CD4-positive, alpha-beta T cell treated with Interleukin-17A for 1 hour (primary cell): ENCODE data around the gene KCNG2.

ENCODE experiments used
- DNase-seq: peaks from one replicate; pipeline ENCODE4 v3.0.0-alpha.2; 2020

KCNG2 gene

DNA sequence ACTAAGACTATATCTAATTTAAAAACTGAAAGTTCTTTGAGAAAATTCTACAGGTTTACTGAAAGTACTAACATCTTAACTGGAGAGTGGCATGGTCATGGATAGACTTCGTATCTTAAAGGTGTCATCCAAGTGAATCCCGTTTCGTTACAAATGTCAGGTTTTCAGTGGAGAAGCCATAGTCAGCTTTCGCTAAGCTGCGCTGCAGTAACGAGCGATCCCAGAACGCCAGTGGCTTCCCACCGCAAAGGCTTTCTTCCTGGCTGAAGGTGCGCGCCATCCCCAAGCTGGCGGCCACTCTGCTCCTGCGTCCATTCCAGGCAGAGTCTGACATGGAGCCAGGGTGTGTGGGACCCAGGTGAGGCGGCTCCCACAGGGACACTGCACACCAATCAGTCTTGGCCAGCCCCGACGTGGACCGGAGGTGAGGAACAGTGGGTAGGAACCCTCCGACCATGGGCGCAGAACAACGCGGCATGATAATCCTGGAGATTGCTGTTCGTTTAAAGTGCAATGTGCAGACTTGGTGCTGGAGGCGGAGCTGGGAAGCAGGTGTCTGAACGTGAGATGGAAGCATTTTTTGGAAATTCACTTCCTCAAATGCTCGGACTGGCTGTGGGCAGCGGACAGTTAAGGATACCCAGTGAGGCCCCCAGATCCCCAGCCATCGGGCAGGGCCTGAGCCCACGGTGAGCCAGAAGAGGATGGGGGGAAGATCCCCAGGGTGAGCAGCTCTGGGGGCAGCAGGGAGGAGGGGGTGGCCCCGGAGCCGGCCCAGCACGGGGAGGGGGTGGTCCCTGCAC, 27.8 kb upstream of the KCNG2 start:
- DNase-seq = no peak

DNA sequence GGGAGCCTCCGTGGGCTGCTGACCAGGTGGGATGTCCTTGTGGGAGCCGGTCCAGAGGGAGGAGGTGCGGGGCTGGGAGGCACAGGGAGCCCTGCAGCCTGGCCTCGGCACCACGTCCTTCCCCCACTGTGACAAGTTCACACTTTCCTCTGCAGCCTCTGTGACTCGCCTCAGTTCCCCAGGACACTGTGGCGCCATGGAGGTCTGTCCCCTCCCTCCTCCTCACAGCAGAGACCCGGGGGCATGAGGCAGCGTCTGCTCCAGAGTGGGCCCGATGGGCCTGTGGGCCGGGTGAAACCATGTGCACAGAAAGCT, 27.3 kb upstream of the KCNG2 start:
- DNase-seq = no peak

GRCh38 chr18:79770826-79771225, 26.9 kb upstream of the KCNG2 start:
- no peak for DNase-seq

DNA sequence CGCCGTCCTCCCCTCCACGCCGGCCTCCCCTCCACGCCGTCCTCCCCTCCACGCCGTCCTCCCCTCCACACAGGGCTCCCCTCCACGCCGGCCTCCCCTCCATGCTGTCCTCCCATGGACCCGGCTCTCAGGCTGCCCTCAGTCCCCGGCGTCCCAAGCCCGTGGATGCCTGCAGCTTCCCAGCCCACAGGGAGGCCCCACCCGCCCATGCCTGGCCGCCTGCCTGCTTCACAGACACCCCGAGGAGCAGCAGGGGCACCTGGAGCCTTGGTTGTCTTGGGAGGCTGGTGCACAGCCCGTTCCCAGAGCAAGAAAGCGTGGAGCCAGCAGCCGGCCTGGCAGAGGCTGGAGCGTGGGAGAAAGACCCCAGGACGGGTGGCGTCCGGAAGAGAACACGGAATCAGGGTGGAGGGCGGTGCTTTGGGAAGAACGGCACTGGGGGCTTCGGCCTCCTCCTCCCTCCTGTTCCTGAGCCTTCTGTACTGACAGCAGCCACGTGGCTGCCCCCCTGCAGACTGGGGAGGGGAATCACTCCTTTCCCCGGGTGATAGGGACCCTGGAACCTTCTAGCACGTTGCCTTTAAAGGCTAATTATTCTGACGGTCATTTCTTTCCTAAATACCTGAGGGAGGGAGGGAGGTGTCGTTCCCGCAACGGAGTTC, 26.2 kb upstream of the KCNG2 start:
- no peak for DNase-seq

DNA sequence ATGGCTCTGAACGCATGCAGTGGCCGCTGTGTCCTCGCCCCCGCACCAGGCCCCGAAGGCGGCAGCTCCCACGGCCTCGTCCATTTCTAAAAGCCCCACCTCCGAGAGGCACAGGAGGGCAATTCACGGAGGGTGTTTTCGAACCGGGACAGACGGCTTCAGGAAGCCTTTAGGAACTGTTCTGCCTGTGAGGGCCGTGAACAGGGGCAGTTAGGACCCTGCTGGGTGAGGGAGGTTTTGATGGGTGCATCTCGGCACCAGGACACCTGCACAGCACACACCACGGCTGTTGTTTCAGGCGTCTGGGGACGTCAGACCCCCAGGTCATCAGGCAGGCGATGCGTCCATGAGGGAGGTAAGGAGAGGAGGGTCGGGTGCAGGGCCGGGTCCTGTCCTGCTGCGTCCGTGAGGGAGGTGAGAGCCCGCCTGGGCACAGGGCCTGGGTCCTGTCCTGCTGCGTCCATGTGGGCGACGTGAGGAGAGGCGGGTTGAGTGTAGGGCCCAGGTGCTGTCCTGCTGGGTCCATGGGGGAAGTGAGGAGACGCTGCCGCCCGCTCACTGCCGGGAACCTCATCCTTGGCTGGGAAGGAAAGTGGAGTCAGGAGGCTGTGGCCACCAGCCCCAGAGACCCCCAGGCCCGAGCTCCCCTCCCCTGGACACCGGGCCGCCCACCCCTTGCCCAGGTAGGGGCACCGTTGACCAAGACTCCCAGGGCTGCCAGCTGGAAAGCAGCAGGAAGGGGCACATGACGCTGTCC, 25.5 kb upstream of the KCNG2 start:
- DNase-seq = no peak

DNA sequence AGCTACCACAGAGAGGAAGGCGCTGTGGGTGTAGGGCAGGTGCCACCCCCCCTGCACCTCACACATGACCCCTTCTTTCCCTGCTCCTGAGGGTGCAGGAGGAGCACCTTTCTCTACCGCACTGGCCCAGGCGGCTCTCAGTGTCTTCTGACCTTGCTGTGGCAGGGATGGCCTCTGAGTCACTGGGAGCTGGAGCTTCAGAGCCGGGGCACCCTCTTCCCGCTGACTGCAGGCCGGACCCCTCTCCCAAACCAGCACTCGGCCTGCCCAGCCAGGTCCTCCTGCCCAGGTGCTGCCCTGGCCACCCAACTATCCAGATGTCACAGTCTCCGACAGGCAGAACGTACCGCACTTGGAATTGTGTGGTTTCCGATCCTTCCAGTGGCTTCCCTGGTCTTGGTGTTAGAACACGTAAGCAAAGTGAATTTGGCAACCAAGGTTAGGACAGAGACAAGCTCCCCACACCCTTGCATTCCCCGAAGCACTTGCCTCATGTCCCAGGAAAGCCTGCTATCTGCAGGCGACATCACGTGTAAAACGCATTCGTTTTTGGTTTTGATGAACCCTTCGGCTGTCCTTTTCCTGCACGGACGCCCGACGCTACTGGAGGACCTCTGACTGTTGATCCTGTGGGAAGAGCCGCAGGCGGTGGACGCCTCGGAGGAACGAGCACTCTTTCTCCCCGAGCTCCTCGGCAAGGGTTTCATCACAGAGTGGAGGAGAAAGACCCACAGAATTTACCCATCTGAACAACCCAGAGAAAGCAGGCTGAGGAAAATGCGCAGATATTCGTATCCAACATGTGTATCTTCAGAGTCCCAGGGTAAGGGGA, 24.7 kb upstream of the KCNG2 start:
- DNase-seq = no peak

DNA sequence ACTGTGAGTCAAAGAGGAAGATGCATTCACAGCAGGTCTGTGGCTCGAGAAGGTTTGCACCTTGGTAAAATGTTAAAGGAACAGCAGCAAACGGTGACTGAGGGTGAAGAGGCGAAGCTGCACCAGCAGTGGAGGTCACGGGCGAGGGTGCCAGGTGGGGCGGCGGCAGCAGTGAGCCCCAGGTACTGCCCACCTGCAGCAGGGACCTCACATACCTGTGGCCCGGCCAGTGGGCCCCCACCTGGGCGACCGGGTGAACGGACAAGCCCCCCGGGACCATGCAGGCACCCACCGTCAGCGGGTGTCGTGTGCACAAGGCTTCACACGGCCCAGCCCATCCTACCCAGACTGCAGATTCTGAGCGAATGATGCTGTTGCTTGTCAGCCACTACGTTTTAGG, 23.6 kb upstream of the KCNG2 start:
- no peak for DNase-seq

DNA sequence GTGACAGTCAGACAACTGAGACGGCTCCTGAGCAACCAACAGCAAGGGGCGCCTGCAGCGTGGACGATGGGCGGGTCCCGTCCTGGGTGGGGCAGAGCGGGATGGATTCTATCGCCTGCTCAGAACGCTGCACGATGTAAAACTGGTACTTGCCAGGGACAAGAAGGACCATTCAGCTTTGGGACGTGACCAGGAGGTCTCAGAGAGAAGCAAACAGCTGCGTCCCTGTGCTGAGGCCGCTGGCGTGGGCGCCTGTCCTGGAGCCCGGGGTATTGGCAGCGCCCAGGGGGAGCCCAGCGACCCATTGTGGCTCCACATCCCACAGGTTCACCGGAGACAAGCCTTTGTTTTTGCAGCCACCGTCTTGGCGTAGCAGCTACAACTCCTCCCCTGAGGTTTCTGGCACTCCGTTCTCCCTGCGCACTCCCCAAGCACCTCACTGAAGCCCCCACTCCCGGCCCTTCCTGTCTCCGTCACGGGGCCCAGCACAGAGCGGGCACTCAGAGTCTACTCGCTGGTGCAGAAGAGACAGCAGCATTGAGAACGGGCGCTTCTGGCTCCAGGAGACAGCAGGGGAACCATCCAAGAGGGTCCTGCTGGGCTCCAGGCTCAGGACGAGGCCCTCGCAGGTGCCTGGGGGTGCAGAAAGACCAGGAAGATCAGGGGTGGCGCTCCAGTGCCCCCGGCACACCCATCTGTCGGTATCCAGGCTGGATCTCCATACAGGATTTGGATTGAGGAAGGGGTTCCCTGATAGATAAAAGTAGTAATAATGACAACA, 22.1 kb upstream of the KCNG2 start:
- no peak for DNase-seq

GRCh38 chr18:79776674-79777073, 21.1 kb upstream of the KCNG2 start:
- no peak for DNase-seq

DNA sequence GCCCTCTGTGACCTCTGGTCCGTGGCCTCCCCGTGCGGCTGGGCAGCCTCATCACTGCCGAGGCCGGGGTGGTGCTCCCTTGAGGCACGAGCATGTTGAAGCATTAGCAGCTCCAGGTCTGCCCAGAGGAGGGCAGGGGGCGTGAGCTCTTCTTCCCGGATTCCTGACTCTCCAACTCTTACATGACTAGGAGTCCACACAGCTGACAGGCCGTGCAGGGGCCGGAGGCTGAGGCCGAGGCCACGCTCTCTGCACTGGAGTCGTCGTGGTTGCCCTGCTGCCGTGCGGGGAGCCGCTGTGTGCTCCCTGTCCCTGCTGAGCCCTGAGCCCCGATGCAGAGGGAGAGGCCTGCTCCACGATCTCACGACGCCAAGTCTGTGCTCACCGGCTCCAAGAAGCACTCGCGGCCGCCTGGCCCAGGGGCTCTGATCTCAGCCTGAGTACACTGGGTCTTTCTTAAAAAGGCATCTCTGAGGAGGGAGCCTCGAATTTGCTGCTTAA, 19.4 kb upstream of the KCNG2 start:
- no peak for DNase-seq

DNA sequence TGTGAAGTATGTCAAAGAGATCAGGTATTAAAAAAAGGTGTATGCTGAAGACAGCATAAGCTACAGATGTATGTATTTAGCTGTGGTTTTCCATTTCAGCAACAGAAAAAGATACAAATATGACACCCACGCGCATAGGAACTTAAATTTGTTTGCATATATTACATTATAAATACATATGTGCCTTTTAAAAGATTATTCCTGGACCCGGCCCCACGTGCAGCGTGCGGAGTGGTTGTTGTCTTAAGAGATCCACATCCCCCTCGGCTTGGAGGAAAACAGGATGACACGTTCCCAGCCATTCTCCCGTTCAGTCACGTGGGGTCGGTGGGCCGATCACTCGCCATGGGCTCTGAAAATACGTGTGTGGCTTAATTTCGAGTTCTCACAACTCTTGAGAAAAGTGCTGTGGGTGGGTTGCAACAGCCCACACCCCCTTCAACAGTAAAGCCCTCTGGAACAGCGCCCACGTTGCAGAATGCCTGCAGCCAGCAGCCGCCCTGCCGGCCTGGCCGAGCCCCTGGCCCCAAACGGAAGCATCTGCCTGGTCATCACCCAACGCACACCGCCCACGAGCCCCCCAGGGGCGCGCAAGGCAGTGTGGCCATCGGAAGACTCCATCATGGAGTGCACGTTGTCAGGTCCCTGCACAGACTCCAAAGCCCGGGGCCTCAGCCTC, 18.6 kb upstream of the KCNG2 start:
- DNase-seq = no peak

DNA sequence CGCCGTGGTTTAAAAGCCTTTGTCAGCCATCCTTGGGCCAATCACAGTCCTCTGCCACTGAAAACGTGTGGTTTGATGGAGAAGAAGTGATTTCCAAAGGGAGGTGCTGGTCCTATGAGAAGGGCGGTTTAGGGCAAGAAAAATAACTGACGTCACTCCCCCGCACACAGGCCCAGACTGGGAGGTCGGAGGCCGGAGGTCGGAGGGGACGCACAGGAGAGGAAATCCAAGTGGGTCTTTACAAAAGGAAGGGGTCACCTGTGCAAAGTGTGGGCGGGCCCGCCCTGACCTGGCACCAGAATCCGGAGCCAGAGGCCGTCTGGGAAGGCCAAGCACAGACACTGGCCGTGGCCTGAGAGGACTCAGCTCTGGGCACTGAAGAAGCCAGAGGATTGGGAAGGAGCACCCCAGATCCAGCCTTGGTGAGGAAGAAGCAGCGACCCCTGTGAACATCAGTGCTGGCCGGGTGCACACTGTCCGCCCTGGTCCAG, 18.0 kb upstream of the KCNG2 start:
- DNase-seq = no peak

GRCh38 chr18:79780547-79780946, 17.2 kb upstream of the KCNG2 start:
- no peak for DNase-seq

GRCh38 chr18:79781331-79781941, 16.3 kb upstream of the KCNG2 start:
- DNase-seq = no peak

DNA sequence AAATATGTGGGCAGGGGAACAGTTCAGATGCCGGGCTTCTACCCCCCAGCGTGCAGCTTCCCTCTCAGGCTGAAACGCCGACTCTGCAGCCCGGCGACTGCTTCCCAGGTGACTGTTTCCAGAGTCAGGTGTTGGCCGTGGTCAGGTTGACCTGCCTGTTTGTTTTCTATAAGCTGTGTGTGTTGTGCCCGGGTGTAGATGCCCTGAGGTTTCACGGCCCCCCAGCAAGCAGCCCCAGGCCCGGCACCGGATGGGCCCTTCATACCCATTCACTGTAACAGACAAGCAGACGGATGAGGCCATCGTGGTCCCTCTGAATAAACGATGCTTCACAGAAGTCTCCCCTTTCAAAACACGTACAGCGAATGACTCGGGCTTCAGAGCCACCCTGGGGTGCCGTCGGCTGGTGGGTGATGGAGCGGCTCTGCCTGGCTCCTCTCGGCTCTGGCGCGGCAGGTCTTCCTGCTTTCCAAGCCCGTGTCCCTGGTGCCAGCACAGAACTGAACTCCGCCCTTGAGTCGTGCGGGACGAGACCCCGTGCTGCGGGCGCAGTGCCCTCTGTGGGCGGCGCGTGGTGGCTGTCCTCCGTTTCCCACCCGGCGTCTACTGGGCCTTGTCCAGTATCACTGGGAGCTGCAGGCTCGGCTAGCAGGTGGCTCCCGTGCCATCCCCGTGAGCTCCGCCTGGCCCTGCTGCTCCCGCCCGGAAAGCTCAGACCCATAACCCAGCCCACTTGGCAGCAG, 15.0 kb upstream of the KCNG2 start:
- no peak for DNase-seq

DNA sequence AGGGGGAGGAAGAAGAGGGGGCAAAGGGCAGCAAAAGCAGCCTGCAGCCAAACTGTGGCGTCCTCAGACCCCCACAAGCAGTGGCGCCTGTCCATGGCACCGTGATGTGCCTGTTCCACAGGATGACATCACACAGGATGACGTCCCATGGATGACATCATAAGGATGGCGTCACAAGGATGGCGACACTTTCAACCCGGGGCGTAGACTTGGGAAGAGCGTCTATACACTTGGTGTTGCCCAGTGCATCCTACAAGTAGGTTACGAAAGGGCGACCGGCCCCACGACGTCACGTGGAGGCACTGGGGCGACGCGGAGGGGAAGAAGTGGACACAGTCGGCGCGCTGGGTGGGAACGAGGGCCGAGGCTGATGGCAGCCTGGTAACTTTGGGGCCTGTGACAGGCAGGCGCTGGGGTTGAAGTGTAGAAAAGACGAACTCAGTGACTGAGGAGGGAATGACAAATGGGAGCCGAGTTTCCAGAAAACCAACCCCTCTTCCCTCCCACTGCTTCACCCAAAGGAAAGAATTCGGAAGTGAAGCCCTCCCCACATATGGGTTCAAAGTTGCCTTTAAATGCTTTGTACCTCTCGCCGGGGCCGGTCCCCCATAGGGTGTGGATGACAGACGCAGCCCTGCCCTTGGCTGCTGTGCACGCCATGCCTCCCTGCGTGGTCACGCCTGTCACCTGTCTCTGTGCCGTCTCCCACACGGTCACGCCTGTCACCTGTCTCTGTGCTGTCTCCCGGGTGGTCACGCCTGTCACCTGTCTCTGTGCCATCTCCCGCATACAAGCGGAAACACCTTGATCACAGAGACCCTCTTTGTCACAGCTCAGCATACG, 13.4 kb upstream of the KCNG2 start:
- DNase-seq = no peak

GRCh38 chr18:79784965-79785770, 12.6 kb upstream of the KCNG2 start:
- no peak for DNase-seq

GRCh38 chr18:79785831-79786230, 11.9 kb upstream of the KCNG2 start:
- no peak for DNase-seq
